Measurements from ENCODE around the gene FASTK. TPM values are rescaled to one million over a fixed set of nuclear protein-coding genes. Genes with fewer than 3 reads are reported as not detected.

FASTK gene
- total RNA-seq, 1 donor from 2014 or later = 97.6 TPM

DNA sequence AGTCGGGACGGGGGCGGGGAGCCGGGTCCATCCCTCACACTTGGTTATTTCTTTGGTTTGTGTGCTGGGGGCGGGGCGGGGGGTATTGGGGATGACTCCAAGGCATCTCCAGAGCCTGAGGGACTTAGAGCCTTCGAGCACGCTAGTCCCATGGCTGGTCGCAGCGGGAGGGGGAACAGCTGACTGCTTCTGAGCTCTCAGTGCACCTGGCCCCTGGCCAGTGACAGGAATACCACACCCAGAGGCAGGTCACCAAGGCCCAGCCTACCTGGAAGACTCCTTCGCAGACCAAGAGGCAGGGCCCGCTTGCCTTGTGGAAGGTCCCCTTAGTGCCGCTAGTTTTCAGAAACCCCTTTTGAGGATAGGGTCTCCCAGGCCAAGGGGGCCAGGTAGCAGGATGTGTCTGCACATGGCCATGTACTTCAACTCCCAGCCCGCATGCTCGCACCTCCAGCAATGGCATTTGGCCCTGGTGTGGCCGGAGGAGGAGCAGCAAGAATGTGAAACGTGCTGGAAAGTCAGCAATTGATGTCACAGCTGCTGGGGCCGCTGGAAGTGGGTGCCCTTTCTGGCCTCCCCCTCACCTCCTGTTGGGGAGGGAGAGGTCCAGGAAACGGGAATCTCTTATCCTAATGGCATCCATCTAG is 46.0 kb upstream of the FASTK start:
- Mint-ChIP-seq H3K4me3 (peak overlapping the region; percentile 30), H3K27ac (no peak overlapping the region), H3K9me3 (no peaks in the 10 kb centered on the region), H3K4me1 (peaks cover 17% of the 10 kb centered on the region), H3K27me3 (ENCODE audit: low read depth) (peaks cover 2% of the 10 kb centered on the region), H3K36me3 (peaks cover 28% of the 10 kb centered on the region)
- no peak for DNase-seq (ENCODE audit: low spot score in 2 of 2, unreplicated experiment in 2 of 2)
- TF ChIP-seq, protein P1, sequence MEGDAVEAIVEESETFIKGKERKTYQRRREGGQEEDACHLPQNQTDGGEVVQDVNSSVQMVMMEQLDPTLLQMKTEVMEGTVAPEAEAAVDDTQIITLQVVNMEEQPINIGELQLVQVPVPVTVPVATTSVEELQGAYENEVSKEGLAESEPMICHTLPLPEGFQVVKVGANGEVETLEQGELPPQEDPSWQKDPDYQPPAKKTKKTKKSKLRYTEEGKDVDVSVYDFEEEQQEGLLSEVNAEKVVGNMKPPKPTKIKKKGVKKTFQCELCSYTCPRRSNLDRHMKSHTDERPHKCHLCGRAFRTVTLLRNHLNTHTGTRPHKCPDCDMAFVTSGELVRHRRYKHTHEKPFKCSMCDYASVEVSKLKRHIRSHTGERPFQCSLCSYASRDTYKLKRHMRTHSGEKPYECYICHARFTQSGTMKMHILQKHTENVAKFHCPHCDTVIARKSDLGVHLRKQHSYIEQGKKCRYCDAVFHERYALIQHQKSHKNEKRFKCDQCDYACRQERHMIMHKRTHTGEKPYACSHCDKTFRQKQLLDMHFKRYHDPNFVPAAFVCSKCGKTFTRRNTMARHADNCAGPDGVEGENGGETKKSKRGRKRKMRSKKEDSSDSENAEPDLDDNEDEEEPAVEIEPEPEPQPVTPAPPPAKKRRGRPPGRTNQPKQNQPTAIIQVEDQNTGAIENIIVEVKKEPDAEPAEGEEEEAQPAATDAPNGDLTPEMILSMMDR (IDR thresholded peaks at IDR 0.05; ENCODE audit: unreplicated experiment) = no peak

DNA sequence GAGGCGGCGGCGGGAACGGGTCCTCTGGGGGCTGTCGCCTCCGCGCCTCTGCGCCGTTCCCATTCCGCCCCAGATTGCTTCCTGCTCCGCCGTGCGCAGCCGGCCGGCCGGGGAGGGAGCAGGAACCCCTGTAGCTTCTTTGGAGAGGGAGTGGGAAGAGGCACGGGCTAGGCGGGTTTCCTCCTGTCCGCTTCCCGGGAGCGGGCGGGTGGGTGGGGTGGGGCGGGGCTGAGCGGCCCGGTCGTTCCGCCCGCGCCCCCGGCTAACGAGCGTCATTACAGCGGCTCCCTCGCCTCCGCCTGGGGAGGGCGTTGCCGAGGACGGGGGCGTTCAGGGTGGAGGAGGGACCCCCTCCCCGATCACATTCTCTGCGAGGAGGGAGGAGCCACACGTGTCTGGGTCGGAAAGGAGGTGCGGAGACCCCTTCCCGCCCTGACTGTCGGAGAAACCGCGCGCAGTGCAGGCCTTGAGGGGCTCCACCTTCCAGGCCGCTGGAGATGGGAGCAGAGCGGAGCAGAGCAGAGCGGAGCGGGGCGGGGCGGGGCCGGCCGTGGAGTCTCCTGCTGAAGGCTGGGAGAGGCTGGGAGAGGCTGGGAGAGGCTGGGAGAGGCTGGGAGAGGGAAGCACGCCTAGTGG is 45.4 kb upstream of the FASTK start:
- TF ChIP-seq, protein P1 (IDR thresholded peaks at IDR 0.05; ENCODE audit: unreplicated experiment) = no peak
- Mint-ChIP-seq H3K36me3 (peaks cover 30% of the 10 kb centered on the region), H3K27ac (peak overlapping the region; percentile 43), H3K9me3 (no peaks in the 10 kb centered on the region), H3K4me1 (peaks cover 17% of the 10 kb centered on the region), H3K27me3 (ENCODE audit: low read depth) (peaks cover 2% of the 10 kb centered on the region), H3K4me3 (peak overlapping the region; percentile 61)
- no peak for DNase-seq (ENCODE audit: low spot score in 2 of 2, unreplicated experiment in 2 of 2)

DNA sequence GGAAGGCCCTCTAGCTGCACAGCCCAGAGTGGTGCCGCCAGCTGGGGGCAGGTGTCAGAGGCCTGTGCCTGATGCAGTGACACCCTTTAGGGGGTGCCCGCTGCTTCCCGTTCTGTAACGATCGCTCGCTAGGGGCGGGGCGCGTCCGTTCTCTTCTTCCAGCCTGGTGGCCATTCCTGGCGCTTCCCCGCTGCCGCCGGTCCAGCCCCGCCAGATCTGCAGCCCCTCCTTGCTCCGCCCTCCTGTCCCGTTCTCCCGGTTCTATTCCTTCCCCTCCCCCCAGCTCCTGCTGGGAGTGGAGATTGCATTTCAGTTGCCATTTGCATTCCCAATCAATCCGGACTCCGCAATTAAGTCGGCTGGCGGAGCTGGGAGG is 44.8 kb upstream of the FASTK start:
- peaks cover 17% of the 10 kb centered on the region for H3K4me1 Mint-ChIP-seq
- peaks cover 2% of the 10 kb centered on the region for H3K27me3 Mint-ChIP-seq (ENCODE audit: low read depth)
- TF ChIP-seq, protein P1 (IDR thresholded peaks at IDR 0.05; ENCODE audit: unreplicated experiment) = no peak
- no peaks in the 10 kb centered on the region for H3K9me3 Mint-ChIP-seq
- peak in 1 of 2 experiments; percentile 61 for DNase-seq (ENCODE audit: low spot score in 2 of 2, unreplicated experiment in 2 of 2)
- peaks cover 35% of the 10 kb centered on the region for H3K36me3 Mint-ChIP-seq
- peak overlapping the region; percentile 61 for H3K4me3 Mint-ChIP-seq
- H3K27ac Mint-ChIP-seq = peak overlapping the region; percentile 43

DNA sequence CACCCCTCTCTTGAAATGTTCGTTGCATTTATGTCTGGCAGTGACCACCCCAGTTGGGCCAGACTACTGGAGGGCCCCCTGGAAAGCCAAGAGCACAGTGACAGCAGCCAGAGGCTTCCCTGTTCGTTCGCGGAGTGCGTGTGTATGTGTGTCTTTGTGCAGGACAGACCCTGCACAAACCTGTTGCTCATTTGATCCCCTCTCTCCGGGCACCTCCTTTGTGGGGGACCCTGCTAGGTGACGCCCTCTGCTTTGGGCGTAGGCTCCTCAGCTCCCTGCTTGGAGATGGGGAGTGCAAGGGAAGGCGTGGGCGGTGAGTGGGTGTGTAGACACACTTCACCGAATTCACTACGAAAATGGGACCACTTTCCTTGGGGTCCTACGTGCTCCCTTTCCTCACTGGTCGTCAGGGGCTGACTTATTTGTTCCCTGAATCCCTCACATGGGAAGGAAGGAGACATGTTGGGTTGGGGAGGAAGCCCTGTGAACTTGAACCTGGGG is 44.3 kb upstream of the FASTK start:
- peak overlapping the region; percentile 61 for H3K4me3 Mint-ChIP-seq
- H3K27ac Mint-ChIP-seq = no peak overlapping the region
- H3K4me1 Mint-ChIP-seq = peaks cover 17% of the 10 kb centered on the region
- no peaks in the 10 kb centered on the region for H3K9me3 Mint-ChIP-seq
- DNase-seq (ENCODE audit: low spot score in 2 of 2, unreplicated experiment in 2 of 2) = no peak
- H3K36me3 Mint-ChIP-seq = peaks cover 34% of the 10 kb centered on the region
- H3K27me3 Mint-ChIP-seq (ENCODE audit: low read depth) = peaks cover 2% of the 10 kb centered on the region
- TF ChIP-seq, protein P1 (IDR thresholded peaks at IDR 0.05; ENCODE audit: unreplicated experiment) = no peak

DNA sequence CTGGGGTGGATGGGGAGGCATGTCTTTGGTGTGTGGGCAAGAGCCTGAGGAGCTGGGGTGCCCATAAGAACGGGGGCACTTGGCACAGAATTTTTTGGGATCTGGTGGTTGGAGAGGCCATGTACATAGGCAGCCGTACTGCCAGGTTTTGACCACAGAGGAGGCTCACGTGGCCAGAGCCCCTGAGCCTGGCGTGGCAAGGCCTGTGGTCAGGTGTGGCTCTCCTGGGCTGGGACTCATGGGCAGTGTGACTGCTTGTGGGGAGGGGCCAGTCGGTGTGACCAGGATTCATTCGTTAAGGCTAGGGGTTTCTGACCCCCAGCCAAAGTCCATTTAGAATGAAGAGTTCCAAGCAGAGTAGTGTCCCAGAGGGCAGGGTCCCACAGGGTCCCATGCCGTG is 43.9 kb upstream of the FASTK start:
- H3K27me3 Mint-ChIP-seq (ENCODE audit: low read depth) = peaks cover 2% of the 10 kb centered on the region

More for the DNA sequence above, 43.9 kb upstream of the FASTK start:
- H3K4me3 Mint-ChIP-seq = no peak overlapping the region
- H3K36me3 Mint-ChIP-seq = peaks cover 33% of the 10 kb centered on the region
- TF ChIP-seq, protein P1 (IDR thresholded peaks at IDR 0.05; ENCODE audit: unreplicated experiment) = no peak
- no peaks in the 10 kb centered on the region for H3K9me3 Mint-ChIP-seq
- peaks cover 17% of the 10 kb centered on the region for H3K4me1 Mint-ChIP-seq
- H3K27ac Mint-ChIP-seq = no peak overlapping the region
- DNase-seq (ENCODE audit: low spot score in 2 of 2, unreplicated experiment in 2 of 2) = no peak
